ENCODE results near the gene CAPZB. TPM values are rescaled to one million over a fixed set of nuclear protein-coding genes. Genes with fewer than 3 reads are reported as not detected.
"Not testable (repeated sequence)": the region's sequence is repeated elsewhere in the genome, so short reads cannot be mapped to it uniquely, and the experiment has no call there.

The CAPZB gene
- total and polyA plus RNA-seq, 2 experiments from 2014 or later, result 229 to 494 TPM

GRCh38 chr1:19529664-19530063 lies 44.3 kb upstream of the CAPZB start:
- Histone ChIP-seq H3K4me3 (no peak overlapping the region), H3K9ac (no peak overlapping the region), H3K9me2 (ENCODE audit: insufficient read depth) (no peaks in the 10 kb centered on the region), H4K20me1 (ENCODE audit: insufficient read depth) (no peaks in the 10 kb centered on the region), H3K27me3 (replicated peaks; ENCODE audit: insufficient read depth) (no peaks in the 10 kb centered on the region), H3K4me1 (ENCODE audit: insufficient read depth) (no peaks in the 10 kb centered on the region), H3F3A (ENCODE audit: insufficient read depth) (no peaks in the 10 kb centered on the region), H3K27ac (no peak overlapping the region), H3K36me3 (ENCODE audit: low read depth) (no peaks in the 10 kb centered on the region), H3K9me3 (ENCODE audit: low read depth) (no peaks in the 10 kb centered on the region), H2AFZ (no peak overlapping the region), H3K4me2 (ENCODE audit: unreplicated experiment) (no peak overlapping the region), H3K79me2 (ENCODE audit: insufficient read depth) (no peaks in the 10 kb centered on the region)
- DNase-seq, result no peak
- 48 to 50% methylated on average over 7 of the region's 7 CpGs for WGBS, 2 experiments (ENCODE audit: low coverage in 1 of 2, low lambda C conversion rate in 2 of 2, missing lambda C conversion rate in 2 of 2)
- TF ChIP-seq EZH2 (IDR thresholded peaks at IDR 0.05; ENCODE audit: insufficient read depth, poor library complexity, severe bottlenecking) (no peak), EZH2phosphoT487 (IDR thresholded peaks at IDR 0.05; ENCODE audit: insufficient read depth, low read depth) (no peak)
- in situ Hi-C loops (cut with MboI), result no loop called here

GRCh38 chr1:19528438-19528837 lies 43.1 kb upstream of the CAPZB start:
- H2AFZ ChIP-seq, result no peak overlapping the region
- no peak overlapping the region for H3K4me2 ChIP-seq (ENCODE audit: unreplicated experiment)
- no peaks in the 10 kb centered on the region for H4K20me1 ChIP-seq (ENCODE audit: insufficient read depth)
- DNase-seq, result no peak
- no peaks in the 10 kb centered on the region for H3K4me1 ChIP-seq (ENCODE audit: insufficient read depth)
- no peaks in the 10 kb centered on the region for H3K27me3 ChIP-seq (replicated peaks; ENCODE audit: insufficient read depth)
- in situ Hi-C loops (cut with MboI), result no loop called here
- no peaks in the 10 kb centered on the region for H3K9me3 ChIP-seq (ENCODE audit: low read depth)
- no peak for TF ChIP-seq EZH2 (IDR thresholded peaks at IDR 0.05; ENCODE audit: insufficient read depth, poor library complexity, severe bottlenecking)
- no peak for TF ChIP-seq EZH2phosphoT487 (IDR thresholded peaks at IDR 0.05; ENCODE audit: insufficient read depth, low read depth)
- H3F3A ChIP-seq (ENCODE audit: insufficient read depth), result no peaks in the 10 kb centered on the region
- no peak overlapping the region for H3K27ac ChIP-seq
- no peaks in the 10 kb centered on the region for H3K79me2 ChIP-seq (ENCODE audit: insufficient read depth)
- no peaks in the 10 kb centered on the region for H3K36me3 ChIP-seq (ENCODE audit: low read depth)
- 61 to 70% methylated on average over 2 of the region's 2 CpGs for WGBS, 2 experiments (ENCODE audit: low coverage in 1 of 2, low lambda C conversion rate in 2 of 2, missing lambda C conversion rate in 2 of 2)
- H3K9ac ChIP-seq, result no peak overlapping the region
- H3K9me2 ChIP-seq (ENCODE audit: insufficient read depth), result no peaks in the 10 kb centered on the region
- H3K4me3 ChIP-seq, result no peak overlapping the region

GRCh38 chr1:19525607-19526545 lies 40.5 kb upstream of the CAPZB start:
- no peak overlapping the region for H3K4me3 ChIP-seq
- H3K9me2 ChIP-seq (ENCODE audit: insufficient read depth), result no peaks in the 10 kb centered on the region
- WGBS, 2 experiments (ENCODE audit: low coverage in 1 of 2, low lambda C conversion rate in 2 of 2, missing lambda C conversion rate in 2 of 2), result 79 to 84% methylated on average over 8 of the region's 8 CpGs
- no peaks in the 10 kb centered on the region for H3K9me3 ChIP-seq (ENCODE audit: low read depth)
- no peak overlapping the region for H3K27ac ChIP-seq
- H3K27me3 ChIP-seq (replicated peaks; ENCODE audit: insufficient read depth), result no peaks in the 10 kb centered on the region
- H3K4me1 ChIP-seq (ENCODE audit: insufficient read depth), result no peaks in the 10 kb centered on the region
- in situ Hi-C loops (cut with MboI), result no loop called here
- no peaks in the 10 kb centered on the region for H3K79me2 ChIP-seq (ENCODE audit: insufficient read depth)
- peak; percentile 19 for DNase-seq
- H2AFZ ChIP-seq, result no peak overlapping the region
- TF ChIP-seq EZH2 (IDR thresholded peaks at IDR 0.05; ENCODE audit: insufficient read depth, poor library complexity, severe bottlenecking) (no peak), EZH2phosphoT487 (IDR thresholded peaks at IDR 0.05; ENCODE audit: insufficient read depth, low read depth) (no peak)
- no peaks in the 10 kb centered on the region for H3K36me3 ChIP-seq (ENCODE audit: low read depth)
- H3K4me2 ChIP-seq (ENCODE audit: unreplicated experiment), result no peak overlapping the region
- H3F3A ChIP-seq (ENCODE audit: insufficient read depth), result no peaks in the 10 kb centered on the region
- H3K9ac ChIP-seq, result no peak overlapping the region
- H4K20me1 ChIP-seq (ENCODE audit: insufficient read depth), result no peaks in the 10 kb centered on the region

GRCh38 chr1:19524791-19525190 lies 39.5 kb upstream of the CAPZB start:
- Histone ChIP-seq H3K4me3 (no peak overlapping the region), H3K27me3 (replicated peaks; ENCODE audit: insufficient read depth) (no peaks in the 10 kb centered on the region), H3K4me1 (ENCODE audit: insufficient read depth) (no peaks in the 10 kb centered on the region), H3K36me3 (ENCODE audit: low read depth) (no peaks in the 10 kb centered on the region), H3K9me2 (ENCODE audit: insufficient read depth) (no peaks in the 10 kb centered on the region), H4K20me1 (ENCODE audit: insufficient read depth) (no peaks in the 10 kb centered on the region), H3K9ac (no peak overlapping the region), H3K4me2 (ENCODE audit: unreplicated experiment) (no peak overlapping the region), H3K27ac (no peak overlapping the region), H2AFZ (no peak overlapping the region), H3K9me3 (ENCODE audit: low read depth) (no peaks in the 10 kb centered on the region), H3K79me2 (ENCODE audit: insufficient read depth) (no peaks in the 10 kb centered on the region), H3F3A (ENCODE audit: insufficient read depth) (no peaks in the 10 kb centered on the region)
- TF ChIP-seq EZH2phosphoT487 (IDR thresholded peaks at IDR 0.05; ENCODE audit: insufficient read depth, low read depth) (no peak), EZH2 (IDR thresholded peaks at IDR 0.05; ENCODE audit: insufficient read depth, poor library complexity, severe bottlenecking) (no peak)
- 85 to 92% methylated on average over 5 of the region's 5 CpGs for WGBS, 2 experiments (ENCODE audit: low coverage in 1 of 2, low lambda C conversion rate in 2 of 2, missing lambda C conversion rate in 2 of 2)
- in situ Hi-C loops (cut with MboI), result no loop called here
- no peak for DNase-seq

- H3K4me2 ChIP-seq (ENCODE audit: unreplicated experiment); H3K4me1 ChIP-seq (ENCODE audit: insufficient read depth); H3K9me3 ChIP-seq (ENCODE audit: low read depth); H3K9ac ChIP-seq; H3K79me2 ChIP-seq (ENCODE audit: insufficient read depth); H2AFZ ChIP-seq; H3K27ac ChIP-seq; H3K4me3 ChIP-seq; H4K20me1 ChIP-seq (ENCODE audit: insufficient read depth); DNase-seq; H3F3A ChIP-seq (ENCODE audit: insufficient read depth); H3K9me2 ChIP-seq (ENCODE audit: insufficient read depth); H3K36me3 ChIP-seq (ENCODE audit: low read depth); in situ Hi-C loops (cut with MboI); H3K27me3 ChIP-seq (replicated peaks; ENCODE audit: insufficient read depth): not testable (repeated sequence)
- 64 to 76% methylated on average over 4 of the region's 4 CpGs for WGBS, 2 experiments (ENCODE audit: low coverage in 1 of 2, low lambda C conversion rate in 2 of 2, missing lambda C conversion rate in 2 of 2)
Measured at GRCh38 chr1:19522570-19522969, 37.2 kb upstream of the CAPZB start.
